Loucy (cell line): Measurements from ENCODE around the gene CDRT4.
A peak's percentile ranks its signal among the peaks of the same experiment; 100 is the strongest.

Experiments
- H2AFZ ChIP-seq: fragments of 200-600 bp; sonication (generic); 2 replicates; pipeline ENCODE4 v1.6.0; 2016; ENCODE audit warnings: antibody characterized with exemption, mild to moderate bottlenecking, low read length, moderate library complexity
- H3F3A ChIP-seq: fragments of 200-600 bp; 2 replicates; pipeline ENCODE4 v1.6.0; 2016; ENCODE audit warnings: antibody characterized with exemption, low read depth, mild to moderate bottlenecking
- H3K27me3 ChIP-seq: fragments of 200-600 bp; sonication (generic); 2 replicates; pipeline ENCODE4 v1.6.1; 2014; ENCODE audit warnings: low read length, mild to moderate bottlenecking; ENCODE audit not compliant: insufficient read depth, poor library complexity, severe bottlenecking
- H3K36me3 ChIP-seq: fragments of 200-600 bp; sonication (generic); 2 replicates; pipeline ENCODE4 v1.6.1; 2016; ENCODE audit warnings: low read length; ENCODE audit not compliant: insufficient read depth
- H3K4me1 ChIP-seq: fragments of 200-600 bp; sonication (generic); 2 replicates; pipeline ENCODE4 v1.5.1; 2014; ENCODE audit warnings: low read length, mild to moderate bottlenecking; ENCODE audit not compliant: insufficient read depth, poor library complexity, severe bottlenecking
- H3K4me2 ChIP-seq: fragments of 200-600 bp; sonication (generic); 2 replicates; pipeline ENCODE4 v1.6.0; 2014; ENCODE audit warnings: antibody characterized with exemption, low read length, low read depth, mild to moderate bottlenecking; ENCODE audit not compliant: poor library complexity, severe bottlenecking
- H3K4me3 ChIP-seq: fragments of 200-600 bp; sonication (generic); 2 replicates; pipeline ENCODE4 v1.5.1; 2014; ENCODE audit warnings: low read length, mild to moderate bottlenecking, mixed read lengths; ENCODE audit not compliant: poor library complexity, severe bottlenecking
- H3K79me2 ChIP-seq: fragments of 200-600 bp; sonication (generic); 2 replicates; pipeline ENCODE4 v1.6.1; 2014; ENCODE audit warnings: low read length; ENCODE audit not compliant: insufficient read depth
- H3K9ac ChIP-seq: fragments of 200-600 bp; sonication (generic); 2 replicates; pipeline ENCODE4 v1.6.0; 2014; ENCODE audit warnings: mild to moderate bottlenecking, low read depth, low read length, moderate library complexity; ENCODE audit not compliant: poor library complexity, severe bottlenecking
- H3K9me2 ChIP-seq: fragments of 200-600 bp; sonication (generic); replicated peaks from 2 replicates; pipeline ENCODE4 v1.6.1; 2016; ENCODE audit warnings: low read depth, low read length, mixed read lengths
- H3K9me3 ChIP-seq: fragments of 200-600 bp; sonication (generic); 2 replicates; pipeline ENCODE4 v1.6.1; 2014; ENCODE audit warnings: mild to moderate bottlenecking, antibody characterized with exemption, low read length, low read depth; ENCODE audit not compliant: insufficient read depth
- H4K20me1 ChIP-seq: fragments of 200-600 bp; sonication (generic); 2 replicates; pipeline ENCODE4 v1.6.0; 2014; ENCODE audit warnings: antibody characterized with exemption, low read length, mild to moderate bottlenecking; ENCODE audit not compliant: insufficient read depth, poor library complexity, severe bottlenecking
- EZH2phosphoT487 ChIP-seq: fragments of 200-600 bp; IDR thresholded peaks from 2 replicates; pipeline ENCODE4 v1.6.1; 2018; ENCODE audit warnings: antibody characterized with exemption, mild to moderate bottlenecking, moderate library complexity, borderline replicate concordance
- TF ChIP-seq, protein P1 (sequence below): fragments of 200-600 bp; sonication (generic); conservative IDR thresholded peaks from 2 replicates; pipeline ENCODE4 v1.5.1; 2014; ENCODE audit warnings: mild to moderate bottlenecking, antibody characterized with exemption, low read length

CDRT4 gene

DNA sequence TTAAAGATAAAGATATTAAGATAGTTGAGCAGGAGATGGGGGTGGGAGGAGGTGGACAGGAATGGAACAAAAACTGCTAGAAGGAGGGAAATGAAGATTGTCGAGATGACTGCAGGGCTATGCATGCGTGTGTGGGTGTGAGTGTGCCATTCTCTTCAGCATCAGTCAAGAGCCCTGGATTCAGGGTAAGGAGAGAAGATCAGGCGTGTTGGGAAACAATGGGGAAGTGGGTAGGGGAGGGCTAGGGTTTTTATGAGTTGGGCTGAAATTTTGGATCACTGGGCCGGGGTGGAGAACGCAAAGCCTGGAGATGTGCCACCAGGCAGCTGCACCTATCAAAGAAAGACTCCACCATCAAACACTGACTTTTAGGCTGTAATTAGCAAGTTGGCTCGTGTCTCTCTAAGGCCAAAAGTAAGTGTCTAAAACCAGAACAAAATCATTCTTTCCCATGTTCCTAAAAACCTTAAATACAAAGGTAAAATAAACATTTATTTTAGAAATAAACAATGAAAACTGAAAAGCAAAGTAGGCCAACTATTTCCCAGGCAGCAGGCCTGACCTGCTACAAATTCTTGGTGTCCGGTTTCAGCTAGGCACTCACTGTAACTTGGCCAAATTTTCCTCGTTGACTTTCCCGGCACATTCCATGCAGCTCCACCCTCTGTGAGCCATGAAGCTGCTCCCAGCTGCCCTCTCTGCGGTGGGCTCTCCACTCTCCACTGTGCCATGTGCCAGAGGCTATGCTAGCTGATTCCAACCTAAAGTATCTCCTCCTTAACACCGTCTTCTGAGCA, 4.2 kb downstream of the CDRT4 start:
- no peaks in the 10 kb centered on the region for H4K20me1 ChIP-seq
- no peaks in the 10 kb centered on the region for H3F3A ChIP-seq
- no peak overlapping the region for H3K9ac ChIP-seq
- H3K4me1 ChIP-seq, result no peaks in the 10 kb centered on the region
- H3K9me2 ChIP-seq, result no peaks in the 10 kb centered on the region
- no peak overlapping the region for H3K4me2 ChIP-seq
- H3K36me3 ChIP-seq, result no peaks in the 10 kb centered on the region
- no peak for TF ChIP-seq EZH2phosphoT487
- TF ChIP-seq, protein P1, sequence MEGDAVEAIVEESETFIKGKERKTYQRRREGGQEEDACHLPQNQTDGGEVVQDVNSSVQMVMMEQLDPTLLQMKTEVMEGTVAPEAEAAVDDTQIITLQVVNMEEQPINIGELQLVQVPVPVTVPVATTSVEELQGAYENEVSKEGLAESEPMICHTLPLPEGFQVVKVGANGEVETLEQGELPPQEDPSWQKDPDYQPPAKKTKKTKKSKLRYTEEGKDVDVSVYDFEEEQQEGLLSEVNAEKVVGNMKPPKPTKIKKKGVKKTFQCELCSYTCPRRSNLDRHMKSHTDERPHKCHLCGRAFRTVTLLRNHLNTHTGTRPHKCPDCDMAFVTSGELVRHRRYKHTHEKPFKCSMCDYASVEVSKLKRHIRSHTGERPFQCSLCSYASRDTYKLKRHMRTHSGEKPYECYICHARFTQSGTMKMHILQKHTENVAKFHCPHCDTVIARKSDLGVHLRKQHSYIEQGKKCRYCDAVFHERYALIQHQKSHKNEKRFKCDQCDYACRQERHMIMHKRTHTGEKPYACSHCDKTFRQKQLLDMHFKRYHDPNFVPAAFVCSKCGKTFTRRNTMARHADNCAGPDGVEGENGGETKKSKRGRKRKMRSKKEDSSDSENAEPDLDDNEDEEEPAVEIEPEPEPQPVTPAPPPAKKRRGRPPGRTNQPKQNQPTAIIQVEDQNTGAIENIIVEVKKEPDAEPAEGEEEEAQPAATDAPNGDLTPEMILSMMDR, result no peak
- no peaks in the 10 kb centered on the region for H3K9me3 ChIP-seq
- no peaks in the 10 kb centered on the region for H3K79me2 ChIP-seq
- no peaks in the 10 kb centered on the region for H3K27me3 ChIP-seq
- no peak overlapping the region for H3K4me3 ChIP-seq
- H2AFZ ChIP-seq, result no peak overlapping the region

DNA sequence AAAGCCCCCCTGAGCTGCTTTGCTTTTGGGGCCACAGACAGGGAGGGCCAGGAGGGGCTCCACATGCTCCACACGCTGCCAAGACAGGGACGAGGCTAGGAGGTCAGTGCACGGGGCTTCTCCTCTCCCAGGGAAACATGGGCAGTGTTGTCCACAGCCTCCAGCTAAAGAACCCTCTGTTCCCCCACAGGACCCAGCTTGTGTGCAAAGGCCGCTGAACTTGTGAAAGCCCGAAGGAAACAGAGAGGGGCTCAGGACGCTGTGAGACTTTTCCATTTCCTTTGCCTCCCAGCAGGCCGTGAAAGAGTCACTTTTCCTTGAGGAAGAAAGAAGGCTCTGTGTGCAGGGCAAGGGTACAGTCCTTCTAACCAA, 9.7 kb downstream of the CDRT4 start:
- Histone ChIP-seq H3K9me3 (no peaks in the 10 kb centered on the region), H2AFZ (no peak overlapping the region), H3K9ac (no peak overlapping the region)

DNA sequence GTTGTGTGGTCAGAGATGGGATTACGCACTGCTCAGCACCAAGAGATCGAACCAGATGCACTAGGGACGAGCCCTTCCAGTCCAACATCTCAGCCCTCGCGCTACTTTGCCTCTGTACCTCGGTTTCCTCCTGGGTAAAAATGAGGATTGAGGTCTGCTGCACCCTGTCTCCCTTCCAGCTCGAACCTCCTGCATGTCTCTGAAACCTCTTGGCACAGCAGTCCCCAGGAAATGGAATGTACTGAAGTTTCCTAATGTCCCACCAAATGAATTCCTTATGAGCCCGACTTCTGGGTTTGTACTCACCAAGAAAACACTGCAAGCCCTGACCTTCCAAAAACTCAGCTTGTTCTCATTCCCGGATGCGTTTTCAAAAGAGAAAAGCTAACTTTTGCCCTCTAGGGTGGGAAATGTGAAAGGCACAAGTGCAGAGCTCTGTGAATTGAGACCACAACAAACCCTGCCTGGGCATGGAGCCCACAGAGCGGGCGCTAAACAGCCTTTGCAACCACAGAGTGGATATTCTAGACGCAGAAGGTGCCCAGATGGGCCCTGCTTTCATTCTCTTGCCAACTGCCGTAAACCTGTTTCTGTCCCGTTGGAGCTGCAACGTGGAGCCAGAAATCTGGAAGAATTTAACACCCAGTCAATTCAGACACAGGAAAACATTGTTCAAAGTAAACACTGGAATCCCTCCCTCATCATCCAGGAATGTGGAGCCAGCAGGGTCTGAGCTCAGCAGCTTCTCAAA, 10.3 kb downstream of the CDRT4 start:
- no peaks in the 10 kb centered on the region for H4K20me1 ChIP-seq
- peak overlapping the region; percentile 28 for H3K4me2 ChIP-seq
- no peak for TF ChIP-seq EZH2phosphoT487
- TF ChIP-seq, protein P1, result peak; percentile 12; the same call in 1 of the 2 replicates
- H3K9ac ChIP-seq, result no peak overlapping the region
- H2AFZ ChIP-seq, result no peak overlapping the region
- H3K9me3 ChIP-seq, result no peaks in the 10 kb centered on the region
- H3K36me3 ChIP-seq, result no peaks in the 10 kb centered on the region
- H3K9me2 ChIP-seq, result no peaks in the 10 kb centered on the region
- H3K79me2 ChIP-seq, result no peaks in the 10 kb centered on the region
- H3K4me3 ChIP-seq, result no peak overlapping the region
- no peaks in the 10 kb centered on the region for H3K27me3 ChIP-seq
- no peaks in the 10 kb centered on the region for H3K4me1 ChIP-seq
- no peaks in the 10 kb centered on the region for H3F3A ChIP-seq

More for the DNA sequence above, 9.7 kb downstream of the CDRT4 start:
- Histone ChIP-seq H3K9me2 (no peaks in the 10 kb centered on the region), H3K36me3 (no peaks in the 10 kb centered on the region), H3K27me3 (no peaks in the 10 kb centered on the region), H3F3A (no peaks in the 10 kb centered on the region), H3K79me2 (no peaks in the 10 kb centered on the region), H3K4me1 (no peaks in the 10 kb centered on the region), H4K20me1 (no peaks in the 10 kb centered on the region), H3K4me2 (peak overlapping the region; percentile 28), H3K4me3 (no peak overlapping the region)
- no peak for TF ChIP-seq EZH2phosphoT487
